WTC11 (cell line): ENCODE data around the gene MAML2. TPM values are rescaled to one million over a fixed set of nuclear protein-coding genes. Genes with fewer than 3 reads are reported as not detected.

Source experiments
- ATAC-seq: fragments of 200-7000 bp; cut with Tn5 transposase; 2 replicates; pipeline ENCODE4 v1.10.0; 2021; ENCODE audit warnings: mild to moderate bottlenecking, moderate library complexity
- CTCF ChIA-PET: fragments of 300-600 bp; sonication (Branson Sonifier 250); formaldehyde crosslinking; loops from one replicate; lab custom pipeline; 2021; ENCODE audit warnings: antibody characterized with exemption; lab: Charles Lee
- POLR2A ChIA-PET: fragments of 350-600 bp; sonication (Branson Sonifier 250); formaldehyde crosslinking; loops from one replicate; lab custom pipeline; 2021; ENCODE audit warnings: antibody characterized with exemption; lab: Charles Lee
- DNase-seq: peaks from one replicate; pipeline ENCODE4 v3.0.0; 2021; ENCODE audit warnings: low spot score
- H3K27ac Mint-ChIP-seq: 2 replicates; pipeline ENCODE4 v1.8.0; 2021; ENCODE audit warnings: mixed read lengths
- H3K27me3 Mint-ChIP-seq: 2 replicates; pipeline ENCODE4 v1.8.0; 2021; ENCODE audit warnings: low read depth, mild to moderate bottlenecking, moderate library complexity, mixed read lengths
- H3K36me3 Mint-ChIP-seq: 2 replicates; pipeline ENCODE4 v1.8.0; 2021; ENCODE audit warnings: mixed read lengths
- H3K4me1 Mint-ChIP-seq: 2 replicates; pipeline ENCODE4 v1.8.0; 2022; ENCODE audit warnings: mixed read lengths
- H3K4me3 Mint-ChIP-seq: 2 replicates; pipeline ENCODE4 v1.8.0; 2021; ENCODE audit warnings: mild to moderate bottlenecking, moderate library complexity, mixed read lengths
- H3K9me3 Mint-ChIP-seq: 2 replicates; pipeline ENCODE4 v1.8.0; 2021; ENCODE audit warnings: mixed read lengths
- ATF1 ChIP-seq: sonication (generic); formaldehyde crosslinking; IDR thresholded peaks from 2 replicates; pipeline ENCODE4 v1.8.1; 2023; ENCODE audit warnings: mild to moderate bottlenecking, moderate library complexity, missing genetic modification reagents
- EMX1 ChIP-seq: fragments of 250-450 bp; sonication (Bioruptor Pico); IDR thresholded peaks from 2 replicates; pipeline ENCODE4 v1.8.0; 2021; ENCODE audit warnings: mild to moderate bottlenecking
- ESRRA ChIP-seq: sonication (generic); formaldehyde crosslinking; IDR thresholded peaks from 2 replicates; pipeline ENCODE4 v1.8.1; 2022; ENCODE audit warnings: mild to moderate bottlenecking, missing genetic modification reagents, borderline replicate concordance
- FOXJ3 ChIP-seq: sonication (generic); formaldehyde crosslinking; IDR thresholded peaks from 2 replicates; pipeline ENCODE4 v1.9.0; 2021; ENCODE audit warnings: missing genetic modification reagents, mild to moderate bottlenecking, borderline replicate concordance
- FOXK1 ChIP-seq: sonication (generic); formaldehyde crosslinking; IDR thresholded peaks from 2 replicates; pipeline ENCODE4 v1.8.0; 2022; ENCODE audit warnings: mild to moderate bottlenecking, moderate library complexity, missing genetic modification reagents
- FOXP1 ChIP-seq: sonication (generic); formaldehyde crosslinking; IDR thresholded peaks from 2 replicates; pipeline ENCODE4 v1.8.0; 2022; ENCODE audit warnings: missing genetic modification reagents, mild to moderate bottlenecking, moderate library complexity, borderline replicate concordance
- KAT7 ChIP-seq: sonication (generic); formaldehyde crosslinking; IDR thresholded peaks from 2 replicates; pipeline ENCODE4 v1.8.1; 2023; ENCODE audit warnings: missing genetic modification reagents, mild to moderate bottlenecking, borderline replicate concordance
- SOX15 ChIP-seq: fragments of 250-450 bp; sonication (Bioruptor Pico); IDR thresholded peaks from 2 replicates; pipeline ENCODE4 v1.9.0; 2021; ENCODE audit warnings: mild to moderate bottlenecking
- TEAD4 ChIP-seq: sonication (generic); formaldehyde crosslinking; IDR thresholded peaks from 2 replicates; pipeline ENCODE4 v1.8.0; 2022; ENCODE audit warnings: mild to moderate bottlenecking, missing genetic modification reagents
- ZNF219 ChIP-seq: sonication (generic); formaldehyde crosslinking; IDR thresholded peaks from 2 replicates; pipeline ENCODE4 v1.8.0; 2023; ENCODE audit warnings: missing genetic modification reagents, mild to moderate bottlenecking, borderline replicate concordance
- ZNF317 ChIP-seq: sonication (generic); formaldehyde crosslinking; IDR thresholded peaks from 2 replicates; pipeline ENCODE4 v1.8.1; 2023; ENCODE audit warnings: low read depth, mild to moderate bottlenecking, moderate library complexity, missing genetic modification reagents, borderline replicate concordance
- total RNA-seq: library from RNA; stranded (reverse); gene quantifications from 3 replicates; pipeline ENCODE4 v1.2.3, GENCODE V29; 2021
- TF ChIP-seq, protein P1 (sequence below): fragments of 200-600 bp; IDR thresholded peaks from 2 replicates; pipeline ENCODE4 v1.8.0; 2022; ENCODE audit warnings: antibody characterized with exemption
- TF ChIP-seq, protein P2 (sequence below): sonication (generic); formaldehyde crosslinking; IDR thresholded peaks from 2 replicates; pipeline ENCODE4 v1.8.0; 2022; ENCODE audit warnings: mild to moderate bottlenecking, missing genetic modification reagents
- TF ChIP-seq, protein P3 (sequence below): fragments of 250-450 bp; sonication (Bioruptor Pico); IDR thresholded peaks from 2 replicates; pipeline ENCODE4 v1.8.0; 2021; ENCODE audit warnings: mild to moderate bottlenecking
- TF ChIP-seq, protein P4 (sequence below): sonication (generic); formaldehyde crosslinking; IDR thresholded peaks from 2 replicates; pipeline ENCODE4 v1.8.0; 2023; ENCODE audit warnings: mild to moderate bottlenecking, missing genetic modification reagents
- TF ChIP-seq, protein P5 (sequence below): sonication (generic); formaldehyde crosslinking; IDR thresholded peaks from 2 replicates; pipeline ENCODE4 v1.8.1; 2022; ENCODE audit warnings: low read depth, mild to moderate bottlenecking, moderate library complexity, missing genetic modification reagents, borderline replicate concordance
- TF ChIP-seq, protein P6 (sequence below): sonication (generic); formaldehyde crosslinking; IDR thresholded peaks from 2 replicates; pipeline ENCODE4 v1.8.1; 2022; ENCODE audit warnings: mild to moderate bottlenecking, missing genetic modification reagents, moderate library complexity, borderline replicate concordance
- TF ChIP-seq, protein P7 (sequence below): sonication (generic); formaldehyde crosslinking; IDR thresholded peaks from 2 replicates; pipeline ENCODE4 v1.8.1; 2023; ENCODE audit warnings: mild to moderate bottlenecking, missing genetic modification reagents, moderate library complexity
- TF ChIP-seq, protein P8 (sequence below): sonication (generic); formaldehyde crosslinking; IDR thresholded peaks from 2 replicates; pipeline ENCODE4 v1.8.1; 2023; ENCODE audit warnings: mild to moderate bottlenecking, missing genetic modification reagents
- TF ChIP-seq, protein P9 (sequence below): sonication (generic); formaldehyde crosslinking; IDR thresholded peaks from 2 replicates; pipeline ENCODE4 v1.8.1; 2023; ENCODE audit warnings: mild to moderate bottlenecking, missing genetic modification reagents, moderate library complexity

MAML2 gene
- total RNA-seq, 1 experiment from 2014 or later, result 8.1 TPM

DNA sequence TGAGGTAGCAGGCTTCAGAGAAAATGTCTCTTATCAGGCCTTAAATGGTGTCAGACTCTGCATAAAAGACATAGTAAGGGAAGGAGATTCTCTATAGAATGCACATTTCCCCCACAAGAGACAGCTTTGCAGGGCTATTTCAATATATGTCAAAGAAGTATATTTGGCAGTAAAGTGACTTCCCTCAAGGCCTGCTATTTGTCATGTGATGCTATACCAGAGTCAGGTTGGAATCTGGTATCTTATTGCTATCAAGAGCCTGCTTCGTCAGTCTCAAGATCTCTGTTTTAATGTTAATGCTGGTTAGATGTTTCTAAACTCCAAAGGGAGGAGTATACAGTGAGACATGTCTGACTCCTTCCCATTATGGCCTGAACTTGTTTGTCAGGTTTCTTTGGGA lies 378.7 kb downstream of the MAML2 start:
- ATAC-seq (no peak), DNase-seq (no peak)
- 0 out of 2 replicates have a peak, but pooled peaks cover 2% of the 10 kb centered on the region for H3K4me1 Mint-ChIP-seq
- TF ChIP-seq, protein P1, sequence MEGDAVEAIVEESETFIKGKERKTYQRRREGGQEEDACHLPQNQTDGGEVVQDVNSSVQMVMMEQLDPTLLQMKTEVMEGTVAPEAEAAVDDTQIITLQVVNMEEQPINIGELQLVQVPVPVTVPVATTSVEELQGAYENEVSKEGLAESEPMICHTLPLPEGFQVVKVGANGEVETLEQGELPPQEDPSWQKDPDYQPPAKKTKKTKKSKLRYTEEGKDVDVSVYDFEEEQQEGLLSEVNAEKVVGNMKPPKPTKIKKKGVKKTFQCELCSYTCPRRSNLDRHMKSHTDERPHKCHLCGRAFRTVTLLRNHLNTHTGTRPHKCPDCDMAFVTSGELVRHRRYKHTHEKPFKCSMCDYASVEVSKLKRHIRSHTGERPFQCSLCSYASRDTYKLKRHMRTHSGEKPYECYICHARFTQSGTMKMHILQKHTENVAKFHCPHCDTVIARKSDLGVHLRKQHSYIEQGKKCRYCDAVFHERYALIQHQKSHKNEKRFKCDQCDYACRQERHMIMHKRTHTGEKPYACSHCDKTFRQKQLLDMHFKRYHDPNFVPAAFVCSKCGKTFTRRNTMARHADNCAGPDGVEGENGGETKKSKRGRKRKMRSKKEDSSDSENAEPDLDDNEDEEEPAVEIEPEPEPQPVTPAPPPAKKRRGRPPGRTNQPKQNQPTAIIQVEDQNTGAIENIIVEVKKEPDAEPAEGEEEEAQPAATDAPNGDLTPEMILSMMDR, result no peak
- TF ChIP-seq, protein P2, sequence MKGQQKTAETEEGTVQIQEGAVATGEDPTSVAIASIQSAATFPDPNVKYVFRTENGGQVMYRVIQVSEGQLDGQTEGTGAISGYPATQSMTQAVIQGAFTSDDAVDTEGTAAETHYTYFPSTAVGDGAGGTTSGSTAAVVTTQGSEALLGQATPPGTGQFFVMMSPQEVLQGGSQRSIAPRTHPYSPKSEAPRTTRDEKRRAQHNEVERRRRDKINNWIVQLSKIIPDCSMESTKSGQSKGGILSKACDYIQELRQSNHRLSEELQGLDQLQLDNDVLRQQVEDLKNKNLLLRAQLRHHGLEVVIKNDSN (CRISPR knock-in tag), result no peak
- TF ChIP-seq TEAD4, result no peak
- TF ChIP-seq, protein P3, sequence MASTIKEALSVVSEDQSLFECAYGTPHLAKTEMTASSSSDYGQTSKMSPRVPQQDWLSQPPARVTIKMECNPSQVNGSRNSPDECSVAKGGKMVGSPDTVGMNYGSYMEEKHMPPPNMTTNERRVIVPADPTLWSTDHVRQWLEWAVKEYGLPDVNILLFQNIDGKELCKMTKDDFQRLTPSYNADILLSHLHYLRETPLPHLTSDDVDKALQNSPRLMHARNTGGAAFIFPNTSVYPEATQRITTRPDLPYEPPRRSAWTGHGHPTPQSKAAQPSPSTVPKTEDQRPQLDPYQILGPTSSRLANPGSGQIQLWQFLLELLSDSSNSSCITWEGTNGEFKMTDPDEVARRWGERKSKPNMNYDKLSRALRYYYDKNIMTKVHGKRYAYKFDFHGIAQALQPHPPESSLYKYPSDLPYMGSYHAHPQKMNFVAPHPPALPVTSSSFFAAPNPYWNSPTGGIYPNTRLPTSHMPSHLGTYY (CRISPR knock-in tag), result no peak
- TF ChIP-seq ESRRA, result no peak
- TF ChIP-seq, protein P4, sequence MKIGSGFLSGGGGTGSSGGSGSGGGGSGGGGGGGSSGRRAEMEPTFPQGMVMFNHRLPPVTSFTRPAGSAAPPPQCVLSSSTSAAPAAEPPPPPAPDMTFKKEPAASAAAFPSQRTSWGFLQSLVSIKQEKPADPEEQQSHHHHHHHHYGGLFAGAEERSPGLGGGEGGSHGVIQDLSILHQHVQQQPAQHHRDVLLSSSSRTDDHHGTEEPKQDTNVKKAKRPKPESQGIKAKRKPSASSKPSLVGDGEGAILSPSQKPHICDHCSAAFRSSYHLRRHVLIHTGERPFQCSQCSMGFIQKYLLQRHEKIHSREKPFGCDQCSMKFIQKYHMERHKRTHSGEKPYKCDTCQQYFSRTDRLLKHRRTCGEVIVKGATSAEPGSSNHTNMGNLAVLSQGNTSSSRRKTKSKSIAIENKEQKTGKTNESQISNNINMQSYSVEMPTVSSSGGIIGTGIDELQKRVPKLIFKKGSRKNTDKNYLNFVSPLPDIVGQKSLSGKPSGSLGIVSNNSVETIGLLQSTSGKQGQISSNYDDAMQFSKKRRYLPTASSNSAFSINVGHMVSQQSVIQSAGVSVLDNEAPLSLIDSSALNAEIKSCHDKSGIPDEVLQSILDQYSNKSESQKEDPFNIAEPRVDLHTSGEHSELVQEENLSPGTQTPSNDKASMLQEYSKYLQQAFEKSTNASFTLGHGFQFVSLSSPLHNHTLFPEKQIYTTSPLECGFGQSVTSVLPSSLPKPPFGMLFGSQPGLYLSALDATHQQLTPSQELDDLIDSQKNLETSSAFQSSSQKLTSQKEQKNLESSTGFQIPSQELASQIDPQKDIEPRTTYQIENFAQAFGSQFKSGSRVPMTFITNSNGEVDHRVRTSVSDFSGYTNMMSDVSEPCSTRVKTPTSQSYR, result no peak
- TF ChIP-seq, protein P5, sequence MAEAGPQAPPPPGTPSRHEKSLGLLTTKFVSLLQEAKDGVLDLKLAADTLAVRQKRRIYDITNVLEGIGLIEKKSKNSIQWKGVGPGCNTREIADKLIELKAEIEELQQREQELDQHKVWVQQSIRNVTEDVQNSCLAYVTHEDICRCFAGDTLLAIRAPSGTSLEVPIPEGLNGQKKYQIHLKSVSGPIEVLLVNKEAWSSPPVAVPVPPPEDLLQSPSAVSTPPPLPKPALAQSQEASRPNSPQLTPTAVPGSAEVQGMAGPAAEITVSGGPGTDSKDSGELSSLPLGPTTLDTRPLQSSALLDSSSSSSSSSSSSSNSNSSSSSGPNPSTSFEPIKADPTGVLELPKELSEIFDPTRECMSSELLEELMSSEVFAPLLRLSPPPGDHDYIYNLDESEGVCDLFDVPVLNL (CRISPR knock-in tag), result no peak
- no peak for TF ChIP-seq KAT7 (CRISPR knock-in tag)
- ChIA-PET POLR2A (no interaction called here), CTCF (no interaction called here)
- no peak overlapping the region for H3K27ac Mint-ChIP-seq
- peaks cover 4% of the 10 kb centered on the region; the same call in 1 of the 2 replicates for H3K36me3 Mint-ChIP-seq
- H3K4me3 Mint-ChIP-seq, result no peak overlapping the region
- peaks cover 8% of the 10 kb centered on the region; the same call in 1 of the 2 replicates for H3K9me3 Mint-ChIP-seq
- H3K27me3 Mint-ChIP-seq, result no peaks in the 10 kb centered on the region; the same call in 1 of the 2 replicates

DNA sequence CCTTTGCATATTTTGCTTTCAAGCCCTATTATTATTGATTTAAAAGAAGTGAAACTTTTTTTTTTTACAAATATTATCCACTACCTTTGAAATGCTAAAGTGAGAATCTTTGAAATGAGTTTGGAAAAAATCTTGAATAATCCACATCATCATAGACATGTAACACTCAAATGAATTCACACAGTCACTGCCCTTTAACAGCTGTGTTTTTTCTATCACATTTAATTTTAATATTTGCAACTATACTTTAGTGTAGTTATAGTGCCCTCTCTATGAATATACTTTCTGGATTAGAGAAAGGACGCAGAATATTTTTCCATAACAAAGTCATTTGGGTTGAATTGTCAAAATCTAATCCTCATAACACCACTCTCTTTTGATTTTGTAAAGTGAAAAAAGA lies 381.2 kb downstream of the MAML2 start:
- Mint-ChIP-seq H3K27ac (no peak overlapping the region), H3K4me3 (no peak overlapping the region), H3K27me3 (no peaks in the 10 kb centered on the region; the same call in 1 of the 2 replicates), H3K9me3 (no peaks in the 10 kb centered on the region), H3K4me1 (0 out of 2 replicates have a peak, but pooled peaks cover 2% of the 10 kb centered on the region), H3K36me3 (no peaks in the 10 kb centered on the region)
- DNase-seq (no peak), ATAC-seq (no peak)
- POLR2A ChIA-PET, result no interaction called here
- TF ChIP-seq EMX1 (CRISPR knock-in tag), result no peak
- TF ChIP-seq, protein P6, sequence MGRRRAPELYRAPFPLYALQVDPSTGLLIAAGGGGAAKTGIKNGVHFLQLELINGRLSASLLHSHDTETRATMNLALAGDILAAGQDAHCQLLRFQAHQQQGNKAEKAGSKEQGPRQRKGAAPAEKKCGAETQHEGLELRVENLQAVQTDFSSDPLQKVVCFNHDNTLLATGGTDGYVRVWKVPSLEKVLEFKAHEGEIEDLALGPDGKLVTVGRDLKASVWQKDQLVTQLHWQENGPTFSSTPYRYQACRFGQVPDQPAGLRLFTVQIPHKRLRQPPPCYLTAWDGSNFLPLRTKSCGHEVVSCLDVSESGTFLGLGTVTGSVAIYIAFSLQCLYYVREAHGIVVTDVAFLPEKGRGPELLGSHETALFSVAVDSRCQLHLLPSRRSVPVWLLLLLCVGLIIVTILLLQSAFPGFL (CRISPR knock-in tag), result no peak
- CTCF ChIA-PET, result no interaction called here

DNA sequence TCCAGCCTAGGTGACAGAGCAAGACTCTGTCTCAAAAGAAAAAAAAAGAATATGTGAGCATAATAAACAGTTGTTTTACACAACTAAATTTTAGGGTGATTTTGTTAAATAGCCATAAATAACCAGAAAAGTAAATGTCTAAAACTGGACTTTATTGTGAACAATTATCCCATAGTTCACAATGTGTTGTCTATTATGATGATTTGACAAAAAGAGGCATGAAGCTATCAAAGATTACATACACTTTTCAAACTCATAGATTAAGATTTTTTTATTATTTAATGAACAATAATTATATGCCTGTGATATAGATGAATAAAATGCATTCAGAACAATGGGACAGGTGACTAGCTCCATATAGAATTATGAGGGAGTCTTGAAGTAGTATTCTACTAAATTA lies 392.1 kb downstream of the MAML2 start:
- Mint-ChIP-seq H3K9me3 (peaks cover 44% of the 10 kb centered on the region), H3K4me1 (no peaks in the 10 kb centered on the region), H3K27me3 (no peaks in the 10 kb centered on the region; the same call in none of the 2 replicates), H3K27ac (no peak overlapping the region), H3K36me3 (peaks cover 23% of the 10 kb centered on the region), H3K4me3 (no peak overlapping the region)
- ChIA-PET POLR2A (no interaction called here), CTCF (no interaction called here)
- ATAC-seq (no peak), DNase-seq (no peak)
- no peak for TF ChIP-seq ATF1 (CRISPR knock-in tag)
- TF ChIP-seq, protein P7, sequence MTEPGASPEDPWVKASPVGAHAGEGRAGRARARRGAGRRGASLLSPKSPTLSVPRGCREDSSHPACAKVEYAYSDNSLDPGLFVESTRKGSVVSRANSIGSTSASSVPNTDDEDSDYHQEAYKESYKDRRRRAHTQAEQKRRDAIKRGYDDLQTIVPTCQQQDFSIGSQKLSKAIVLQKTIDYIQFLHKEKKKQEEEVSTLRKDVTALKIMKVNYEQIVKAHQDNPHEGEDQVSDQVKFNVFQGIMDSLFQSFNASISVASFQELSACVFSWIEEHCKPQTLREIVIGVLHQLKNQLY (CRISPR knock-in tag), result no peak
- no peak for TF ChIP-seq FOXJ3 (CRISPR knock-in tag)
- TF ChIP-seq ZNF219 (CRISPR knock-in tag), result no peak
- TF ChIP-seq SOX15 (CRISPR knock-in tag), result no peak
- no peak for TF ChIP-seq FOXP1 (CRISPR knock-in tag)
- TF ChIP-seq, protein P8, sequence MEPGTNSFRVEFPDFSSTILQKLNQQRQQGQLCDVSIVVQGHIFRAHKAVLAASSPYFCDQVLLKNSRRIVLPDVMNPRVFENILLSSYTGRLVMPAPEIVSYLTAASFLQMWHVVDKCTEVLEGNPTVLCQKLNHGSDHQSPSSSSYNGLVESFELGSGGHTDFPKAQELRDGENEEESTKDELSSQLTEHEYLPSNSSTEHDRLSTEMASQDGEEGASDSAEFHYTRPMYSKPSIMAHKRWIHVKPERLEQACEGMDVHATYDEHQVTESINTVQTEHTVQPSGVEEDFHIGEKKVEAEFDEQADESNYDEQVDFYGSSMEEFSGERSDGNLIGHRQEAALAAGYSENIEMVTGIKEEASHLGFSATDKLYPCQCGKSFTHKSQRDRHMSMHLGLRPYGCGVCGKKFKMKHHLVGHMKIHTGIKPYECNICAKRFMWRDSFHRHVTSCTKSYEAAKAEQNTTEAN, result no peak
- no peak for TF ChIP-seq FOXK1
- TF ChIP-seq, protein P9, sequence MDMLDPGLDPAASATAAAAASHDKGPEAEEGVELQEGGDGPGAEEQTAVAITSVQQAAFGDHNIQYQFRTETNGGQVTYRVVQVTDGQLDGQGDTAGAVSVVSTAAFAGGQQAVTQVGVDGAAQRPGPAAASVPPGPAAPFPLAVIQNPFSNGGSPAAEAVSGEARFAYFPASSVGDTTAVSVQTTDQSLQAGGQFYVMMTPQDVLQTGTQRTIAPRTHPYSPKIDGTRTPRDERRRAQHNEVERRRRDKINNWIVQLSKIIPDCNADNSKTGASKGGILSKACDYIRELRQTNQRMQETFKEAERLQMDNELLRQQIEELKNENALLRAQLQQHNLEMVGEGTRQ, result no peak
- no peak for TF ChIP-seq ZNF317 (CRISPR knock-in tag)
